ENCODE measurements around the gene CAMTA1. TPM values are rescaled to one million over a fixed set of nuclear protein-coding genes. Genes with fewer than 3 reads are reported as not detected.

CAMTA1 gene
- polyA plus RNA-seq, 1 of the 3 experiments (the other 2 are of a cell fraction): 63.1 TPM

DNA sequence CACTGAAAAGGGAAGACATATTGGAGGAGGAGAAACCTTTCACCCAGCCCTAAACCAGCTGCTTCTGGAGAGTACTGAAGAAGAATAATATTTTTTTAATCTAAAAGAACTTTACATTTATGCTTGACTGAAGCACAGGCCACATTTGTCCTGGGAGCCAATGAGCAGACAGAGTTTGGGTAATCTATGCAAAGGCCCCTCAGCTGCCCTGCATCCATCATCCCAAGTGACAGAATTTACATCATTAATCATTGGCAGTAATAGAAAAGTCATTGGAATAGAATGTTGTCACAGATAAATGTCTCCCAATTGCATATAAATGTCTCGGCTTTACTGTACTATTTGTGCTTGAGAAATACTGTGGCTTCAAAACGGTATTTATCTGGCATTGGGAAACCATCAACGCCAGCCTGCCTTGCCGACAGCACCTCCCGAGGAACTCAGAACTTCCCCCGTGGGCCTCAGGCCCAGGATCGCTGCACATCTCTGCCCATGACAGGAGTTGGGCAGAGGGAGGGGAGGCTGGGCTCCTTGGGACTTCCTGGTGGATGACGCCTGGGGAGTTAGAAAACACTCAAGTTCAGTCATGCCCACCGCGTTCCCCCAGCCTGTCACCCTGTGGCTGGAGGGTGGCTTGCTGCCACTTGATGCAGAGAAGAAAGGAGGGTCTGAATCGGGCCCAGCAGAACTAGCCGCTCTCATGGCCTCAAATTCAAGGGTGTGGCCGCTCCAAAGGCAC, 133.1 kb downstream of the CAMTA1 start:
- WGBS (ENCODE audit: low lambda C conversion rate): 88% methylated on average over 11 of the region's 13 CpGs
- Histone ChIP-seq H3K4me1 (ENCODE audit: control insufficient read depth in 1 of 2, insufficient read depth in 2 of 2, low read depth in 1 of 2, low read length in 1 of 2) (peaks cover 0 to 14% of the 10 kb centered on the region in 2 experiments; a peak in 1 of 4 replicates), H3K27ac (ENCODE audit: low read depth in 2 of 2, low read length in 1 of 2) (no peak overlapping the region), H2AFZ (ENCODE audit: low read depth) (no peak overlapping the region), H3K9me3 (no peaks in the 10 kb centered on the region), H3K36me3 (replicated peaks in 1 of 2; ENCODE audit: control insufficient read depth in 1 of 2, insufficient read depth in 2 of 2, low read length in 1 of 2) (no peaks in the 10 kb centered on the region), H3K9me2 (no peaks in the 10 kb centered on the region), H3K4me2 (no peak overlapping the region), H3F3A (replicated peaks; ENCODE audit: insufficient read depth) (no peaks in the 10 kb centered on the region), H3K9ac (no peak overlapping the region), H3K4me3 (ENCODE audit: low read depth in 2 of 2, low read length in 1 of 2) (no peak overlapping the region), H3K79me2 (ENCODE audit: insufficient read depth) (no peaks in the 10 kb centered on the region), H3K27me3 (ENCODE audit: insufficient read depth) (no peaks in the 10 kb centered on the region), H4K20me1 (ENCODE audit: insufficient read depth) (no peaks in the 10 kb centered on the region)
- ChIA-PET POLR2A (no interaction called here), CTCF (no interaction called here)
- TF ChIP-seq REST (IDR thresholded peaks at IDR 0.05; ENCODE audit: low read depth, low read length): no peak
- TF ChIP-seq CHD2 (IDR thresholded peaks at IDR 0.05; ENCODE audit: low read length, partially characterized antibody): no peak
- no peak for TF ChIP-seq RXRA (IDR thresholded peaks at IDR 0.05; ENCODE audit: borderline replicate concordance, low read depth)
- no peak for TF ChIP-seq FOXJ3 (CRISPR knock-in tag; IDR thresholded peaks at IDR 0.05)
- no peak for TF ChIP-seq IRF3 (IDR thresholded peaks at IDR 0.05; ENCODE audit: low read depth, low read length)
- no peak for TF ChIP-seq USF1 (IDR thresholded peaks at IDR 0.05; ENCODE audit: borderline replicate concordance, low read depth)
- TF ChIP-seq, protein P1, sequence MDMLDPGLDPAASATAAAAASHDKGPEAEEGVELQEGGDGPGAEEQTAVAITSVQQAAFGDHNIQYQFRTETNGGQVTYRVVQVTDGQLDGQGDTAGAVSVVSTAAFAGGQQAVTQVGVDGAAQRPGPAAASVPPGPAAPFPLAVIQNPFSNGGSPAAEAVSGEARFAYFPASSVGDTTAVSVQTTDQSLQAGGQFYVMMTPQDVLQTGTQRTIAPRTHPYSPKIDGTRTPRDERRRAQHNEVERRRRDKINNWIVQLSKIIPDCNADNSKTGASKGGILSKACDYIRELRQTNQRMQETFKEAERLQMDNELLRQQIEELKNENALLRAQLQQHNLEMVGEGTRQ (IDR thresholded peaks at IDR 0.05; ENCODE audit: borderline replicate concordance, low read depth, low read length): no peak
- no peak for TF ChIP-seq ELF1 (IDR thresholded peaks at IDR 0.05)
- no peak for TF ChIP-seq TAF1 (IDR thresholded peaks at IDR 0.05; ENCODE audit: borderline replicate concordance, low read depth, low read length)
- TF ChIP-seq NRF1 (IDR thresholded peaks at IDR 0.05; ENCODE audit: low read depth, low read length): no peak
- no peak for TF ChIP-seq GATA2 (CRISPR knock-in tag; IDR thresholded peaks at IDR 0.05)
- no peak for DNase-seq
